K562 (cell line): ENCODE data around the gene VPS45.

Source experiments
- ARID4B ChIP-seq: sonication (generic); formaldehyde crosslinking; IDR thresholded peaks from 2 replicates; pipeline ENCODE4 v1.8.0; 2022; ENCODE audit warnings: mild to moderate bottlenecking, missing genetic modification reagents
- ATF1 ChIP-seq, 2 experiments: fragments of 450-650 bp in 1 of 2; IDR thresholded peaks; 2 replicates each; pipeline ENCODE4 v1.6.1; 2016; ENCODE audit warnings: missing compliant biosample characterization in 1 of 2, missing genetic modification characterization in 1 of 2
- DIDO1 ChIP-seq: fragments of 450-650 bp; IDR thresholded peaks from 2 replicates; pipeline ENCODE4 v1.6.1; 2016; ENCODE audit warnings: low read depth, missing biosample characterization, missing genetic modification characterization
- USF2 ChIP-seq: sonication (generic); formaldehyde crosslinking; IDR thresholded peaks from 2 replicates; pipeline ENCODE4 v1.5.0; 2020; ENCODE audit warnings: missing genetic modification reagents
- ZNF384 ChIP-seq: IDR thresholded peaks from 2 replicates; pipeline ENCODE4 v1.6.1; 2012; ENCODE audit warnings: low read depth, low read length, improper control_type of control experiment

GRCh38 chr1:150069923-150070322 is 2.3 kb downstream of the VPS45 start:
- no peak for TF ChIP-seq ZNF384
- no peak for TF ChIP-seq DIDO1 (tag)
- TF ChIP-seq ATF1 (CRISPR knock-in tag; IDR thresholded peaks at IDR 0.05) = no peak
- TF ChIP-seq ATF1 (tag; IDR thresholded peaks at IDR 0.05) = no peak
- TF ChIP-seq ARID4B (CRISPR knock-in tag) = no peak
- no peak for TF ChIP-seq USF2 (CRISPR knock-in tag)
